AG08396 (cell line): ENCODE data around the gene PADI1.

Source experiments
- DNase-seq: peaks from one replicate; pipeline ENCODE4 v3.0.0; 2012; ENCODE audit warnings: low spot score, mixed read lengths

The PADI1 gene

GRCh38 chr1:17214876-17215544 lies 10.1 kb downstream of the PADI1 start:
- no peak for DNase-seq

GRCh38 chr1:17215545-17215890 lies 10.6 kb downstream of the PADI1 start:
- peak; percentile 35 for DNase-seq

- no peak for DNase-seq
Observed at GRCh38 chr1:17216078-17216477, 11.2 kb downstream of the PADI1 start.

- no peak for DNase-seq
Observed at GRCh38 chr1:17217607-17218006, 12.7 kb downstream of the PADI1 start.

GRCh38 chr1:17218939-17219338 lies 14.0 kb downstream of the PADI1 start:
- no peak for DNase-seq

- no peak for DNase-seq
Observed at GRCh38 chr1:17220287-17220686, 15.4 kb downstream of the PADI1 start.

- DNase-seq = no peak
Observed at GRCh38 chr1:17222557-17222956, 17.6 kb downstream of the PADI1 start.

- DNase-seq = no peak
Observed at GRCh38 chr1:17224434-17224833, 19.5 kb downstream of the PADI1 start.

- DNase-seq = no peak
Observed at GRCh38 chr1:17225140-17225539, 20.2 kb downstream of the PADI1 start.

GRCh38 chr1:17227358-17227915 lies 22.5 kb downstream of the PADI1 start:
- DNase-seq = no peak

GRCh38 chr1:17228619-17229018 lies 23.7 kb downstream of the PADI1 start:
- no peak for DNase-seq

- no peak for DNase-seq
Observed at GRCh38 chr1:17229379-17229778, 24.5 kb downstream of the PADI1 start.

GRCh38 chr1:17230106-17230505 lies 25.2 kb downstream of the PADI1 start:
- no peak for DNase-seq

GRCh38 chr1:17230671-17231310 lies 25.9 kb downstream of the PADI1 start:
- no peak for DNase-seq

- DNase-seq = peak; percentile 63
Observed at GRCh38 chr1:17232759-17233661, 28.1 kb downstream of the PADI1 start.

GRCh38 chr1:17233675-17234320 lies 28.9 kb downstream of the PADI1 start:
- peak; percentile 86 for DNase-seq

GRCh38 chr1:17234405-17234804 lies 29.5 kb downstream of the PADI1 start:
- no peak for DNase-seq

- DNase-seq = no peak
Observed at GRCh38 chr1:17235135-17235885, 30.4 kb downstream of the PADI1 start.

GRCh38 chr1:17236779-17237560 lies 32.0 kb downstream of the PADI1 start:
- DNase-seq = peak; percentile 83

- DNase-seq = no peak
Observed at GRCh38 chr1:17237561-17237903, 32.6 kb downstream of the PADI1 start.

GRCh38 chr1:17239420-17239819 lies 34.5 kb downstream of the PADI1 start:
- DNase-seq = peak; percentile 89
